ENCODE results near the gene NDST4.

The NDST4 gene

DNA sequence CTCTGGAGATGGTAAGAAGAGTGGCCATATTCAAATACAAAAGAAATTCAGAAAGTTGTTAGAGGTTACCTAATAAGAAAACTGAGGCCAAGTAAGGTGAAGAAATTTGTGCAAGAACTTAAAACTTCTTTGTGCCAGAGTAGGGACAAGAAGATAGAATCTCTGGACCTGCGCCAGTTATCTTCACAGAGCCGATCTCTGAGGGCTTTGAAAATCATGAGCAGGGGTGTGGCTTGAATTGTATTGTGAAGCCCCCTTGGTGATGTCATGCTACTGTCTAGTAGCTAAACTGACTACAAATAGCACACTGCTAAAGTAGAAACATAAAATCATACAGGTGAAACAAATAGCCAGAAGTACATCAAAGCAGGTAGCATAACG, 330.2 kb downstream of the NDST4 start:
- DNase-seq (ENCODE audit: low read depth), result no peak

DNA sequence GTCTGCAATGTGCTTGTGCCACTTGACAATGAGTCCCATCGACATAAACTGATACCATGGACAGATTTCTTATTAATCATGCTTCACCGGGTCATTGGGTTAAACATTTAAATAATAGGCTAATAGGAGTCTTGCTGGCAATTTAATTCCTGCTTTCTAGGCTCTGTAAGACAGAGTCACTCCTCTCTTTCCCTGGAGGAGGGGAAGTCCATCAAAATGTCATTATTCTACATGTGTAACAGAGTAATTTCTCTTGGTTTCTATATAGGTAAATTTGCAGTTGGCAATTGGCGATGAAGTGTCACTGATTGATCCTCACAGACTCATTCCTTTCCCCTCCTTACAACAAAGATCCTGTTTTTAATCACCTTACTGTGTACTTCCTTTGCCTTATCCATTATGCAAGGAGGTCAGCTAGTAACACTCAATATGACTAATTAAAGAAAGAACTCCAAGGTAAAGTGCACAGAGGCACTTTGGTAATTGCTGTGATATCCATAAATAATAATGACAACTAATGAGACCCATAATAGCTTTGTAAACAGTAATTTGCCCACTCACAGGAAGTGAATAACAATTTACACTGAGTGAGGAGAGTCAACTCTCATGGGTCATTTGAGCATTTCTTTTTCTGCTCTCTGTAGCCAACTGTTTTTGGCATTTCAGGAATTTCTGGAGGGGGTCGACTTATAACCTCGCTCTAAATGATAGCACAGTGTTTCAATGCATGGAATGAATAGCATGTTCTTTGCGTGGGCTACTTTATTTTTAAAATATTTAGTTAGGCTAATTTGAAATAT, 330.8 kb downstream of the NDST4 start:
- no peak for DNase-seq (ENCODE audit: low read depth)

DNA sequence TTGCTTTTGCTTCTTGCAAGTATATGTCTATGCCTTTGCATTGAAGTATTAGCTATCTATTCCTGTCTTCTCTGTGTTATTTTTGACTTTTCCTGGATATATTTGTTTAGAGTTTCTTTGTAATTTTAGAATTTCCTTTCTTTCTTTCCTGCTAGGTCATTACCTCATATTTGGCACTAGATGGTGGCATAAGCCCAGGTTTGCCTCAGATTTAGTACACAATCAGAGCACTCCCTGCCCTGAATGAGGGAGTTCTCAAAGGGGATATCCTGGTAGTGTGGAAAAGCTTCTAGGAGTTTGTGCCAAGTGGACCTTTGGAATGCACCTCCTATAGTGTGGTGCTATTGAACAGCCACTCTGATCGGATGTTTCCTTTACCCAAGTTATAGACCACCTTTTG, 333.2 kb downstream of the NDST4 start:
- DNase-seq (ENCODE audit: low read depth), result no peak
